Left renal cortex interstitium (tissue), 4 donors: ENCODE measurements around the gene CPXM2. TPM values are rescaled to one million over a fixed set of nuclear protein-coding genes. Genes with fewer than 3 reads are reported as not detected.

Experiments used
- DNase-seq, 4 donors: peaks; one replicate each; pipeline ENCODE4 v3.0.0-alpha.2; 2013; ENCODE audit warnings: low read depth in 4 of 4, low spot score in 2 of 4, missing footprints in 1 of 4
- polyA plus RNA-seq, 4 donors: library from polyadenylated mRNA; unstranded; fragments of 120-200 nt; gene quantifications; one replicate each; pipeline ENCODE4 v1.2.1, GENCODE V29; 2013; ENCODE audit not compliant: insufficient read length in 4 of 4

CPXM2 gene
- polyA plus RNA-seq = 1 to 10 TPM; 4.6 to 6.7 (median 5.5) TPM

GRCh38 chr10:123891144-123892071, at the start of gene CPXM2:
TSS of gene CPXM2 (minus strand) at chr10:123891807. CDS start at chr10:123891659, 148 bp downstream.
- no peak for DNase-seq

GRCh38 chr10:123939591-123939990, 48.0 kb upstream of the CPXM2 start:
- DNase-seq = no peak

GRCh38 chr10:123938890-123939289, 47.3 kb upstream of the CPXM2 start:
- DNase-seq = no peak

- no peak for DNase-seq
These were observed 44.8 kb upstream of the CPXM2 start for GRCh38 chr10:123936426-123936825.

- no peak for DNase-seq
These were observed 44.1 kb upstream of the CPXM2 start for GRCh38 chr10:123935680-123936079.

GRCh38 chr10:123934846-123935245, 43.2 kb upstream of the CPXM2 start:
- DNase-seq = no peak

- no peak for DNase-seq
These were observed 38.9 kb upstream of the CPXM2 start for GRCh38 chr10:123930340-123931001.

GRCh38 chr10:123929791-123930190, 38.2 kb upstream of the CPXM2 start:
- DNase-seq = no peak

- no peak for DNase-seq
These were observed 36.8 kb upstream of the CPXM2 start for GRCh38 chr10:123928427-123928826.

GRCh38 chr10:123926401-123927264, 35.0 kb upstream of the CPXM2 start:
- DNase-seq = no peak

GRCh38 chr10:123922126-123922525, 30.5 kb upstream of the CPXM2 start:
- DNase-seq = no peak

GRCh38 chr10:123916775-123917174, 25.2 kb upstream of the CPXM2 start:
- DNase-seq = no peak

- no peak for DNase-seq
These were observed 22.2 kb upstream of the CPXM2 start for GRCh38 chr10:123913688-123914268.

GRCh38 chr10:123912871-123913270, 21.3 kb upstream of the CPXM2 start:
- DNase-seq = no peak

- DNase-seq = no peak
These were observed 20.9 kb upstream of the CPXM2 start for GRCh38 chr10:123912466-123912865.

GRCh38 chr10:123911866-123912265, 20.3 kb upstream of the CPXM2 start:
- no peak for DNase-seq

- DNase-seq = no peak
These were observed 18.3 kb upstream of the CPXM2 start for GRCh38 chr10:123909866-123910265.

GRCh38 chr10:123909426-123909825, 17.8 kb upstream of the CPXM2 start:
- no peak for DNase-seq

- DNase-seq = no peak
These were observed 16.8 kb upstream of the CPXM2 start for GRCh38 chr10:123908379-123908778.

GRCh38 chr10:123906884-123907652, 15.5 kb upstream of the CPXM2 start:
- no peak for DNase-seq
